ENCODE measurements around the gene CNOT11. TPM values are rescaled to one million over a fixed set of nuclear protein-coding genes. Genes with fewer than 3 reads are reported as not detected.
"Not testable (repeated sequence)": the region's sequence is repeated elsewhere in the genome, so short reads cannot be mapped to it uniquely, and the experiment has no call there.

The CNOT11 gene
- total RNA-seq, 4 donors from 2014 or later: 28.0 to 53.2 (median 41.8) TPM

- Histone ChIP-seq H3K4me3 (no peak overlapping the region), H3K36me3 (no peaks in the 10 kb centered on the region), H3K4me1 (peaks cover 15 to 71% (median 16%) of the 10 kb centered on the region in 3 donors), H3K9me3 (no peaks in the 10 kb centered on the region), H3K27ac (peak overlapping the region in 2 of 4 donors; percentile 29 to 45), H3K27me3 (no peaks in the 10 kb centered on the region)
- DNase-seq: no peak
- intact Hi-C loops (cut with DNase I): no loop called here
- TF ChIP-seq CTCF (IDR thresholded peaks at IDR 0.05) (no peak), POLR2A (IDR thresholded peaks at IDR 0.05) (no peak)
- WGBS, 2 donors: 62 to 65% methylated on average over 12 of the region's 12 CpGs
Measured at GRCh38 chr2:101238930-101239759, 13.5 kb upstream of the CNOT11 start.

GRCh38 chr2:101239760-101240118 is 12.9 kb upstream of the CNOT11 start:
- DNase-seq; H3K4me3 ChIP-seq; H3K36me3 ChIP-seq; intact Hi-C loops (cut with DNase I); H3K27me3 ChIP-seq; H3K9me3 ChIP-seq: not testable (repeated sequence)
- Histone ChIP-seq H3K27ac (peak overlapping the region in 1 of 4 donors; percentile 29), H3K4me1 (peaks cover 15 to 68% (median 16%) of the 10 kb centered on the region in 3 donors)
- WGBS, 2 donors: 71 to 72% methylated on average over 2 of the region's 2 CpGs

- not testable (repeated sequence) for H3K27ac ChIP-seq
Measured at GRCh38 chr2:101240694-101241093, 12.0 kb upstream of the CNOT11 start.

GRCh38 chr2:101241158-101241557 is 11.5 kb upstream of the CNOT11 start:
- peaks cover 11 to 61% (median 16%) of the 10 kb centered on the region in 3 donors for H3K4me1 ChIP-seq
- WGBS, 2 donors: 53 to 55% methylated on average over 5 of the region's 5 CpGs
- DNase-seq: no peak
- intact Hi-C loops (cut with DNase I): no loop called here
- no peak for TF ChIP-seq CTCF (IDR thresholded peaks at IDR 0.05)
- no peak for TF ChIP-seq POLR2A (IDR thresholded peaks at IDR 0.05)
- H3K27me3 ChIP-seq: no peaks in the 10 kb centered on the region
- no peaks in the 10 kb centered on the region for H3K36me3 ChIP-seq
- H3K27ac ChIP-seq: no peak overlapping the region
- no peaks in the 10 kb centered on the region for H3K9me3 ChIP-seq
- no peak overlapping the region for H3K4me3 ChIP-seq

More at GRCh38 chr2:101240694-101241093, 12.0 kb upstream of the CNOT11 start:
- DNase-seq; H3K9me3 ChIP-seq; intact Hi-C loops (cut with DNase I); H3K36me3 ChIP-seq; H3K27me3 ChIP-seq; H3K4me3 ChIP-seq: not testable (repeated sequence)
- H3K4me1 ChIP-seq: peaks cover 14 to 66% (median 16%) of the 10 kb centered on the region in 3 donors
- peak in 5 of 6 experiments; percentile 28 to 59 (median 42) for TF ChIP-seq CTCF (IDR thresholded peaks at IDR 0.05)
- 22 to 34% methylated on average over 2 of the region's 2 CpGs for WGBS, 2 donors

GRCh38 chr2:101244373-101244772 is 8.3 kb upstream of the CNOT11 start:
- 58 to 83% methylated on average over 4 of the region's 4 CpGs for WGBS, 2 donors
- H3K9me3 ChIP-seq; H3K4me3 ChIP-seq; DNase-seq; H3K27me3 ChIP-seq; H3K36me3 ChIP-seq; intact Hi-C loops (cut with DNase I): not testable (repeated sequence)
- H3K4me1 ChIP-seq: peaks cover under 1 to 39% (median 7%) of the 10 kb centered on the region in 3 donors
- H3K27ac ChIP-seq: peak overlapping the region in 1 of 4 donors; percentile 7

- H3K4me3 ChIP-seq; H3K36me3 ChIP-seq; H3K27me3 ChIP-seq; DNase-seq; H3K9me3 ChIP-seq; intact Hi-C loops (cut with DNase I): not testable (repeated sequence)
- Histone ChIP-seq H3K4me1 (peaks cover 0 to 34% (median 4%) of the 10 kb centered on the region in 3 donors), H3K27ac (peak overlapping the region in 1 of 4 donors; percentile 29)
- WGBS, 2 donors: 71 to 87% methylated on average over 2 to 12 of the region's 12 CpGs
Measured at GRCh38 chr2:101244899-101245298, 7.8 kb upstream of the CNOT11 start.

GRCh38 chr2:101245468-101245867 is 7.2 kb upstream of the CNOT11 start:
- H3K27ac ChIP-seq; H3K4me3 ChIP-seq; H3K27me3 ChIP-seq; H3K9me3 ChIP-seq; intact Hi-C loops (cut with DNase I); H3K36me3 ChIP-seq; DNase-seq: not testable (repeated sequence)
- WGBS, 2 donors: 90 to 91% methylated on average over 5 of the region's 5 CpGs
- peaks cover 0 to 28% (median 4%) of the 10 kb centered on the region in 3 donors for H3K4me1 ChIP-seq

- 72 to 75% methylated on average over 5 of the region's 5 CpGs for WGBS, 2 donors
- H3K4me3 ChIP-seq; H3K9me3 ChIP-seq; H3K36me3 ChIP-seq; H3K27ac ChIP-seq; DNase-seq; intact Hi-C loops (cut with DNase I); H3K27me3 ChIP-seq: not testable (repeated sequence)
- peaks cover 1 to 31% (median 8%) of the 10 kb centered on the region in 3 donors for H3K4me1 ChIP-seq
Measured at GRCh38 chr2:101248756-101249155, 3.9 kb upstream of the CNOT11 start.
